ENCODE data around the gene SPRR4.

- TF ChIP-seq CTCF (IDR thresholded peaks at IDR 0.05) = no peak
- TF ChIP-seq POLR2A (IDR thresholded peaks at IDR 0.05) = no peak
These were observed 1.4 kb upstream of the SPRR4 start for GRCh38 chr1:152969036-152969435.

All from ovary (tissue), 3 donors.